HCT116 (cell line): ENCODE data around the gene FECH. TPM values are rescaled to one million over a fixed set of nuclear protein-coding genes. Genes with fewer than 3 reads are reported as not detected.

ENCODE experiments used
- ATAC-seq: fragments of 200-7000 bp; cut with Tn5 transposase; 2 replicates; pipeline ENCODE4 v1.9.1; 2020; ENCODE audit warnings: mild to moderate bottlenecking, moderate library complexity
- BruUV-seq: library from RNA; stranded (reverse); fragments of 400-500 nt; replicated peaks from 2 replicates; lab custom pipeline; 2021; lab: Mats Ljungman, UMichigan
- CTCF ChIA-PET: fragments of 300-600 bp; sonication (Branson Sonifier 250); formaldehyde crosslinking; loops from one replicate; lab custom pipeline; 2021; ENCODE audit warnings: antibody characterized with exemption; lab: Charles Lee
- POLR2A ChIA-PET: fragments of 300-600, 350-600 bp; sonication (Branson Sonifier 250); formaldehyde crosslinking; loops from one replicate; lab custom pipeline; 2021; ENCODE audit warnings: antibody characterized with exemption; lab: Charles Lee
- RAD21 ChIA-PET, 2 experiments: fragments of 300-600 bp; sonication (Branson Sonifier 250); formaldehyde crosslinking; loops; one replicate each; lab custom pipeline; 2023; ENCODE audit warnings: low total read pairs in 2 of 2; ENCODE audit not compliant: uncharacterized antibody in 2 of 2, unreplicated experiment in 2 of 2, low non-redundant PET in 1 of 2; lab: Charles Lee
- DNase-seq: peaks from one replicate; pipeline ENCODE4 v3.0.0-alpha.2; 2010; ENCODE audit warnings: low read depth, low spot score
- H2AFZ ChIP-seq: fragments of 200-600 bp; shearing (Covaris generic), sonication (generic); 2 replicates; pipeline ENCODE4 v1.6.1; 2017; ENCODE audit warnings: low read depth, mixed run types, mixed read lengths, antibody characterized with exemption, low read length; ENCODE audit not compliant: poor library complexity, severe bottlenecking
- H3K27ac ChIP-seq: 2 replicates; pipeline ENCODE4 v1.5.1; 2012; ENCODE audit warnings: low read depth, low read length
- H3K27me3 ChIP-seq: fragments of 200-600 bp; sonication (generic); 2 replicates; pipeline ENCODE4 v1.6.1; 2016; ENCODE audit warnings: mixed run types, low read length, mixed read lengths; ENCODE audit not compliant: insufficient read depth
- H3K36me3 ChIP-seq, 2 experiments: fragments of 200-500 bp in 1 of 2; fragments of 200-600 bp in 1 of 2; sonication (Bioruptor generic) in 1 of 2; sonication (generic) in 1 of 2; 2 replicates each; pipeline versions ENCODE4 v1.5.1 to v1.6.1; 2014 to 2016; ENCODE audit warnings: low read length in 2 of 2, inconsistent platforms in 1 of 2, mixed read lengths in 1 of 2, mixed run types in 1 of 2; ENCODE audit not compliant: insufficient read depth in 2 of 2, control insufficient read depth in 1 of 2
- H3K4me1 ChIP-seq, 2 experiments: fragments of 200-600 bp in 1 of 2; sonication (generic) in 1 of 2; 2 replicates each; pipeline versions ENCODE4 v1.5.1 to v1.6.1; 2012 to 2017; ENCODE audit warnings: low read length in 2 of 2, inconsistent platforms in 1 of 2, mild to moderate bottlenecking in 1 of 2, mixed read lengths in 1 of 2, mixed run types in 1 of 2, moderate library complexity in 1 of 2; ENCODE audit not compliant: insufficient read depth in 2 of 2, control insufficient read depth in 1 of 2
- H3K4me2 ChIP-seq: fragments of 200-600 bp; sonication (generic); 2 replicates; pipeline ENCODE4 v1.6.1; 2017; ENCODE audit warnings: mixed run types, low read length, mixed read lengths
- H3K4me3 ChIP-seq, 2 experiments: fragments of 200-600 bp in 1 of 2; sonication (generic) in 1 of 2; replicated peaks in 1 of 2; 2 replicates each; pipeline ENCODE4 v1.5.1; 2011 to 2016; ENCODE audit warnings: low read length in 2 of 2, control low read depth in 1 of 2, low read depth in 1 of 2, mild to moderate bottlenecking in 1 of 2, mixed read lengths in 1 of 2, mixed run types in 1 of 2
- H3K79me2 ChIP-seq: fragments of 200-600 bp; sonication (generic); 2 replicates; pipeline ENCODE4 v1.6.1; 2017; ENCODE audit warnings: mild to moderate bottlenecking, mixed run types, low read length, moderate library complexity, mixed read lengths; ENCODE audit not compliant: insufficient read depth
- H3K9ac ChIP-seq: fragments of 200-600 bp; sonication (generic); 2 replicates; pipeline ENCODE4 v1.6.1; 2016; ENCODE audit warnings: low read length, mixed read lengths
- H3K9me2 ChIP-seq: fragments of 200-600 bp; sonication (generic), shearing (Covaris generic); 2 replicates; pipeline ENCODE4 v1.6.1; 2017; ENCODE audit warnings: mixed run types, mild to moderate bottlenecking, moderate library complexity; ENCODE audit not compliant: insufficient read depth
- H3K9me3 ChIP-seq, 2 experiments: fragments of 200-500 bp in 1 of 2; fragments of 200-600 bp in 1 of 2; sonication (Bioruptor generic) in 1 of 2; sonication (generic) in 1 of 2; 2 replicates each; pipeline ENCODE4 v1.6.1; 2014 to 2017; ENCODE audit warnings: low read length in 2 of 2, mixed read lengths in 2 of 2, inconsistent platforms in 1 of 2, low read depth in 1 of 2, mild to moderate bottlenecking in 1 of 2, mixed run types in 1 of 2, moderate library complexity in 1 of 2; ENCODE audit not compliant: control insufficient read depth in 1 of 2, insufficient read depth in 1 of 2
- H4K20me1 ChIP-seq: fragments of 200-600 bp; sonication (generic), shearing (Covaris generic); 2 replicates; pipeline ENCODE4 v1.6.1; 2017; ENCODE audit warnings: mixed run types, mild to moderate bottlenecking, moderate library complexity; ENCODE audit not compliant: insufficient read depth
- CBX3 ChIP-seq: IDR thresholded peaks from 2 replicates; pipeline ENCODE4 v1.6.1; 2012; ENCODE audit warnings: low read depth
- CTCF ChIP-seq, 3 experiments: fragments of 200-600 bp in 1 of 3; sonication (generic) in 1 of 3; IDR thresholded peaks in 2 of 3; conservative IDR thresholded peaks in 1 of 3; 2 replicates each; pipeline ENCODE4 v1.5.1; 2012 to 2017; ENCODE audit warnings: low read depth in 2 of 3, low read length in 2 of 3, antibody characterized with exemption in 1 of 3, borderline replicate concordance in 1 of 3, control low read depth in 1 of 3, mild to moderate bottlenecking in 1 of 3, mixed read lengths in 1 of 3, mixed run types in 1 of 3, moderate library complexity in 1 of 3; ENCODE audit not compliant: insufficient read depth in 1 of 3
- EGR1 ChIP-seq: IDR thresholded peaks from 2 replicates; pipeline ENCODE4 v1.6.1; 2012; ENCODE audit warnings: low read depth
- ELF1 ChIP-seq: IDR thresholded peaks from 2 replicates; pipeline ENCODE4 v1.6.1; 2012; ENCODE audit warnings: low read depth, borderline replicate concordance
- EZH2phosphoT487 ChIP-seq: fragments of 200-600 bp; IDR thresholded peaks from 2 replicates; pipeline ENCODE4 v1.6.1; 2018; ENCODE audit warnings: antibody characterized with exemption, borderline replicate concordance
- FOSL1 ChIP-seq: IDR thresholded peaks from 2 replicates; pipeline ENCODE4 v1.6.1; 2012; ENCODE audit warnings: low read depth
- JUND ChIP-seq: IDR thresholded peaks from 2 replicates; pipeline ENCODE4 v1.6.1; 2012
- POLR2A ChIP-seq: IDR thresholded peaks from 2 replicates; pipeline ENCODE4 v1.7.0; 2011; ENCODE audit warnings: borderline replicate concordance; ENCODE audit not compliant: insufficient read depth, insufficient read length; ENCODE audit errors: extremely low read depth
- POLR2AphosphoS5 ChIP-seq: IDR thresholded peaks from 2 replicates; pipeline ENCODE4 v1.6.1; 2011; ENCODE audit warnings: mild to moderate bottlenecking, low read depth, low read length, moderate library complexity
- SIN3A ChIP-seq: IDR thresholded peaks from 2 replicates; pipeline ENCODE4 v1.6.1; 2012; ENCODE audit warnings: low read depth
- SP1 ChIP-seq: IDR thresholded peaks from 2 replicates; pipeline ENCODE4 v1.6.1; 2012; ENCODE audit warnings: low read depth
- SRF ChIP-seq: IDR thresholded peaks from 2 replicates; pipeline ENCODE4 v1.6.1; 2012; ENCODE audit warnings: low read depth
- TCF7L2 ChIP-seq: IDR thresholded peaks from 2 replicates; pipeline ENCODE4 v1.7.0; 2011; ENCODE audit warnings: borderline replicate concordance, inconsistent platforms; ENCODE audit not compliant: insufficient read depth, insufficient read length; ENCODE audit errors: extremely low read depth
- YY1 ChIP-seq: IDR thresholded peaks from 2 replicates; pipeline ENCODE4 v1.6.1; 2011; ENCODE audit warnings: low read length, low read depth, moderate library complexity, mild to moderate bottlenecking; ENCODE audit not compliant: insufficient replicate concordance; ENCODE audit errors: extremely low read depth
- ZFX ChIP-seq: fragments of 450-650 bp; IDR thresholded peaks from 2 replicates; pipeline ENCODE4 v1.6.1; 2017
- ZNF274 ChIP-seq: fragments of 200-500 bp; sonication (Bioruptor generic); IDR thresholded peaks from 2 replicates; pipeline ENCODE4 v1.6.1; 2014; ENCODE audit warnings: mild to moderate bottlenecking, low read depth, low read length, inconsistent platforms
- intact Hi-C: fragments of 100-400 bp; cut with micrococcal nuclease; formaldehyde crosslinking; loops from 2 replicates; pipeline ENCODE4 v1.10.0; 2022
- total RNA-seq: library from RNA; stranded (reverse); gene quantifications from one replicate; pipeline ENCODE4 v1.2.1, GENCODE V29; 2021; ENCODE audit not compliant: unreplicated experiment
- TF ChIP-seq, protein P1 (sequence below): IDR thresholded peaks from 2 replicates; pipeline ENCODE4 v1.6.1; 2012; ENCODE audit warnings: low read depth

FECH gene
- total RNA-seq, 1 experiment from 2014 or later: 42.7 TPM

- no peak for TF ChIP-seq ZFX
- no peak for TF ChIP-seq ELF1
- no peak for TF ChIP-seq EZH2phosphoT487
- no peak for TF ChIP-seq POLR2AphosphoS5
- TF ChIP-seq CTCF (IDR thresholded peaks at IDR 0.05 in 2 of 3, conservative IDR thresholded peaks at IDR 0.05 in 1 of 3; ENCODE audit: borderline replicate concordance in 1 of 3, insufficient read depth in 1 of 3, low read depth in 2 of 3, low read length in 2 of 3): no peak
- TF ChIP-seq, protein P1, sequence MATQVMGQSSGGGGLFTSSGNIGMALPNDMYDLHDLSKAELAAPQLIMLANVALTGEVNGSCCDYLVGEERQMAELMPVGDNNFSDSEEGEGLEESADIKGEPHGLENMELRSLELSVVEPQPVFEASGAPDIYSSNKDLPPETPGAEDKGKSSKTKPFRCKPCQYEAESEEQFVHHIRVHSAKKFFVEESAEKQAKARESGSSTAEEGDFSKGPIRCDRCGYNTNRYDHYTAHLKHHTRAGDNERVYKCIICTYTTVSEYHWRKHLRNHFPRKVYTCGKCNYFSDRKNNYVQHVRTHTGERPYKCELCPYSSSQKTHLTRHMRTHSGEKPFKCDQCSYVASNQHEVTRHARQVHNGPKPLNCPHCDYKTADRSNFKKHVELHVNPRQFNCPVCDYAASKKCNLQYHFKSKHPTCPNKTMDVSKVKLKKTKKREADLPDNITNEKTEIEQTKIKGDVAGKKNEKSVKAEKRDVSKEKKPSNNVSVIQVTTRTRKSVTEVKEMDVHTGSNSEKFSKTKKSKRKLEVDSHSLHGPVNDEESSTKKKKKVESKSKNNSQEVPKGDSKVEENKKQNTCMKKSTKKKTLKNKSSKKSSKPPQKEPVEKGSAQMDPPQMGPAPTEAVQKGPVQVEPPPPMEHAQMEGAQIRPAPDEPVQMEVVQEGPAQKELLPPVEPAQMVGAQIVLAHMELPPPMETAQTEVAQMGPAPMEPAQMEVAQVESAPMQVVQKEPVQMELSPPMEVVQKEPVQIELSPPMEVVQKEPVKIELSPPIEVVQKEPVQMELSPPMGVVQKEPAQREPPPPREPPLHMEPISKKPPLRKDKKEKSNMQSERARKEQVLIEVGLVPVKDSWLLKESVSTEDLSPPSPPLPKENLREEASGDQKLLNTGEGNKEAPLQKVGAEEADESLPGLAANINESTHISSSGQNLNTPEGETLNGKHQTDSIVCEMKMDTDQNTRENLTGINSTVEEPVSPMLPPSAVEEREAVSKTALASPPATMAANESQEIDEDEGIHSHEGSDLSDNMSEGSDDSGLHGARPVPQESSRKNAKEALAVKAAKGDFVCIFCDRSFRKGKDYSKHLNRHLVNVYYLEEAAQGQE: no peak
- TF ChIP-seq CBX3: no peak
- no peak for TF ChIP-seq ZNF274
- no peak for TF ChIP-seq SIN3A
- TF ChIP-seq JUND: no peak
- TF ChIP-seq EGR1: no peak
- TF ChIP-seq FOSL1: no peak
- no peak for TF ChIP-seq SP1
- no peak for TF ChIP-seq TCF7L2
- no peak for TF ChIP-seq YY1
- no peak for TF ChIP-seq SRF
- TF ChIP-seq POLR2A: no peak
- Histone ChIP-seq H3K4me3 (no peak overlapping the region), H3K36me3 (no peaks in the 10 kb centered on the region), H3K9ac (no peak overlapping the region), H3K4me2 (no peak overlapping the region), H3K27me3 (no peaks in the 10 kb centered on the region), H3K9me2 (no peaks in the 10 kb centered on the region), H2AFZ (no peak overlapping the region), H3K27ac (no peak overlapping the region), H3K9me3 (no peaks in the 10 kb centered on the region), H3K79me2 (no peaks in the 10 kb centered on the region), H3K4me1 (no peaks in the 10 kb centered on the region), H4K20me1 (no peaks in the 10 kb centered on the region)
- ChIA-PET POLR2A (no interaction called here), RAD21 (no interaction called here), CTCF (no interaction called here)
- intact Hi-C loops: no loop called here
- BruUV-seq: no TSS peak
- no peak for DNase-seq
- ATAC-seq: no peak
Measured at GRCh38 chr18:57538614-57539013, 47.9 kb downstream of the FECH start.
